Activated CD8-positive, alpha-beta T cell treated with anti-CD3 and anti-CD28 coated beads for 36 hours (primary cell): ENCODE data around the gene F2. TPM values are rescaled to one million over a fixed set of nuclear protein-coding genes. Genes with fewer than 3 reads are reported as not detected.

Source experiments
- ATAC-seq: fragments of 200-7000 bp; cut with Tn5 transposase; one replicate; pipeline ENCODE4 v1.10.0; 2021; ENCODE audit warnings: mild to moderate bottlenecking, moderate library complexity
- CTCF ChIA-PET: fragments of 350-600 bp; sonication (Branson Sonifier 250); formaldehyde crosslinking; loops from one replicate; lab custom pipeline; 2021; ENCODE audit warnings: antibody characterized with exemption; lab: Charles Lee
- POLR2A ChIA-PET: fragments of 350-600 bp; sonication (Branson Sonifier 250); formaldehyde crosslinking; loops from one replicate; lab custom pipeline; 2021; ENCODE audit warnings: antibody characterized with exemption; lab: Charles Lee
- DNase-seq: peaks from one replicate; pipeline ENCODE4 v3.0.0-alpha.2; 2020
- H3K27ac Mint-ChIP-seq: one replicate; pipeline ENCODE4 v1.8.0; 2021; ENCODE audit warnings: mild to moderate bottlenecking, mixed read lengths
- H3K27me3 Mint-ChIP-seq: one replicate; pipeline ENCODE4 v1.8.0; 2021; ENCODE audit warnings: mixed read lengths
- H3K36me3 Mint-ChIP-seq: one replicate; pipeline ENCODE4 v1.8.0; 2021; ENCODE audit warnings: low read depth, mixed read lengths
- H3K4me1 Mint-ChIP-seq: one replicate; pipeline ENCODE4 v1.8.0; 2021; ENCODE audit warnings: low read depth, mixed read lengths
- H3K4me3 Mint-ChIP-seq: one replicate; pipeline ENCODE4 v1.8.0; 2021; ENCODE audit warnings: mild to moderate bottlenecking, moderate library complexity, mixed read lengths
- H3K9me3 Mint-ChIP-seq: one replicate; pipeline ENCODE4 v1.8.0; 2021; ENCODE audit warnings: mixed read lengths
- intact Hi-C: fragments of 100-400 bp; cut with micrococcal nuclease; formaldehyde crosslinking; loops from one replicate; pipeline ENCODE4 v1.10.0; 2022
- total RNA-seq, 2 experiments: library from RNA; stranded (reverse); gene quantifications; one replicate each; pipeline ENCODE4 v1.2.3, GENCODE V29; 2021
- TF ChIP-seq, protein P1 (sequence below): fragments of 200-600 bp; IDR thresholded peaks from one replicate; pipeline ENCODE4 v1.8.0; 2022; ENCODE audit warnings: antibody characterized with exemption, mild to moderate bottlenecking

Gene F2
- total RNA-seq, 2 experiments from 2014 or later, result not detected

- H3K27me3 Mint-ChIP-seq, result no peaks in the 10 kb centered on the region
- TF ChIP-seq, protein P1, sequence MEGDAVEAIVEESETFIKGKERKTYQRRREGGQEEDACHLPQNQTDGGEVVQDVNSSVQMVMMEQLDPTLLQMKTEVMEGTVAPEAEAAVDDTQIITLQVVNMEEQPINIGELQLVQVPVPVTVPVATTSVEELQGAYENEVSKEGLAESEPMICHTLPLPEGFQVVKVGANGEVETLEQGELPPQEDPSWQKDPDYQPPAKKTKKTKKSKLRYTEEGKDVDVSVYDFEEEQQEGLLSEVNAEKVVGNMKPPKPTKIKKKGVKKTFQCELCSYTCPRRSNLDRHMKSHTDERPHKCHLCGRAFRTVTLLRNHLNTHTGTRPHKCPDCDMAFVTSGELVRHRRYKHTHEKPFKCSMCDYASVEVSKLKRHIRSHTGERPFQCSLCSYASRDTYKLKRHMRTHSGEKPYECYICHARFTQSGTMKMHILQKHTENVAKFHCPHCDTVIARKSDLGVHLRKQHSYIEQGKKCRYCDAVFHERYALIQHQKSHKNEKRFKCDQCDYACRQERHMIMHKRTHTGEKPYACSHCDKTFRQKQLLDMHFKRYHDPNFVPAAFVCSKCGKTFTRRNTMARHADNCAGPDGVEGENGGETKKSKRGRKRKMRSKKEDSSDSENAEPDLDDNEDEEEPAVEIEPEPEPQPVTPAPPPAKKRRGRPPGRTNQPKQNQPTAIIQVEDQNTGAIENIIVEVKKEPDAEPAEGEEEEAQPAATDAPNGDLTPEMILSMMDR, result no peak
- no peak overlapping the region for H3K4me3 Mint-ChIP-seq
- DNase-seq, result no peak
- no peaks in the 10 kb centered on the region for H3K4me1 Mint-ChIP-seq
- ChIA-PET CTCF (interaction anchor here (0.6 kb wide), 1 partner anchor 68 kb away, joined by 3 read pairs; no protein-coding TSS in a partner anchor), POLR2A (interaction anchor here (0.6 kb wide), 1 partner anchor 11 kb away, joined by 3 read pairs; no protein-coding TSS in a partner anchor)
- no peaks in the 10 kb centered on the region for H3K9me3 Mint-ChIP-seq
- H3K27ac Mint-ChIP-seq, result no peak overlapping the region
- ATAC-seq, result no peak
- peaks cover 29% of the 10 kb centered on the region for H3K36me3 Mint-ChIP-seq
- intact Hi-C loops, result no loop called here
Observed at GRCh38 chr11:46738887-46739286, 19.9 kb downstream of the F2 start.

GRCh38 chr11:46741600-46742484 is 22.8 kb downstream of the F2 start:
- Mint-ChIP-seq H3K4me3 (no peak overlapping the region), H3K36me3 (peaks cover 47% of the 10 kb centered on the region), H3K27ac (no peak overlapping the region), H3K27me3 (no peaks in the 10 kb centered on the region), H3K4me1 (no peaks in the 10 kb centered on the region), H3K9me3 (no peaks in the 10 kb centered on the region)
- ATAC-seq, result no peak
- ChIA-PET POLR2A (interaction anchor here (1.5 kb wide), 1 partner anchor 11 kb away, joined by 5 read pairs; no protein-coding TSS in a partner anchor), CTCF (no interaction called here)
- TF ChIP-seq, protein P1, result no peak
- intact Hi-C loops, result no loop called here
- no peak for DNase-seq

GRCh38 chr11:46743043-46743442 is 24.0 kb downstream of the F2 start:
- no peaks in the 10 kb centered on the region for H3K27me3 Mint-ChIP-seq
- DNase-seq, result no peak
- POLR2A ChIA-PET, result no interaction called here
- no peak overlapping the region for H3K27ac Mint-ChIP-seq
- CTCF ChIA-PET, result interaction anchor here (1.1 kb wide), 1 partner anchor 90 kb away, joined by 3 read pairs; no protein-coding TSS in a partner anchor
- intact Hi-C loops, result no loop called here
- ATAC-seq, result no peak
- H3K36me3 Mint-ChIP-seq, result peaks cover 54% of the 10 kb centered on the region
- H3K4me1 Mint-ChIP-seq, result no peaks in the 10 kb centered on the region
- no peaks in the 10 kb centered on the region for H3K9me3 Mint-ChIP-seq
- TF ChIP-seq, protein P1, result no peak
- H3K4me3 Mint-ChIP-seq, result no peak overlapping the region

DNA sequence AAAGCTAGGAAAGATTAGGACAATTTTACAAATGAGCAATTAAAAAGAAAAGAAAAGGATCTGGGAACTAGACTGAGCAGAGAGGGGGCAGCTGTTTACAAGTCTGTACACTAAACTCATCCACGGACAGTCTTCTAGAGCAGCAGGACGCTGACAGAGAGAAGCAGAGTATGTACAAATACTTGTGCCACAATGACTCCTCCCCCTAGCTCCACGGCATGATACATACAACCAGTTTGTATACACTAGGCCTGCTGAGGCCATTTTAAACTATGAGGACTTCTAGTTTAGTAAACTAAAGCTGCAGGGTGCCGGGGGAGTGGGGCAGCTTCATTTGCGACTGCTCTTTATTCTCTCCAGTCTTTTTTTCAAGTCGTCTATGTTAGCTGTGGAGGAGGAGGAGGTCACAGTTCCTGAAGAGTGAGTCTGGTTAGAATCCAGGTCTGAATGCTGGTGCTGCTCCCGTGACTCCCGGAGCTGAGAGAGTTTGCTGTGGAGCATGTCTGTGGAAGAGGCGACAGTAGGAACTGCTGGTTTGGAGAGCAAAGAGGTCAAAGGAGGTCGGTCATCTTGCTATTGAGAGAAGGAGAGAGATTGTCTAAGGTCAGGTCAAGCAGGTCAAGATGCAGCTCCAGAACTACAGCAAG is 24.8 kb downstream of the F2 start:
- ChIA-PET CTCF (interaction anchor here (1.1 kb wide), 1 partner anchor 90 kb away, joined by 3 read pairs; no protein-coding TSS in a partner anchor), POLR2A (no interaction called here)
- TF ChIP-seq, protein P1, result no peak
- intact Hi-C loops, result no loop called here
- no peak overlapping the region for H3K27ac Mint-ChIP-seq
- DNase-seq (no peak), ATAC-seq (no peak)
- no peaks in the 10 kb centered on the region for H3K27me3 Mint-ChIP-seq
- no peaks in the 10 kb centered on the region for H3K9me3 Mint-ChIP-seq
- no peaks in the 10 kb centered on the region for H3K4me1 Mint-ChIP-seq
- peaks cover 57% of the 10 kb centered on the region for H3K36me3 Mint-ChIP-seq
- H3K4me3 Mint-ChIP-seq, result no peak overlapping the region
